Activated CD4-positive, CD25-positive, alpha-beta regulatory T cell treated with anti-CD3 and anti-CD28 coated beads, Interleukin-2, amount 50 U/mL, for 16 hours (primary cell): ENCODE measurements around the gene PIK3CD.
"Not testable (repeated sequence)": the region's sequence is repeated elsewhere in the genome, so short reads cannot be mapped to it uniquely, and the experiment has no call there.

Source experiments
- DNase-seq: peaks from one replicate; pipeline ENCODE4 v3.0.0-alpha.2; 2020; ENCODE audit warnings: low read depth, low spot score

Gene PIK3CD

GRCh38 chr1:9688599-9688998, 37.1 kb downstream of the PIK3CD start:
- DNase-seq: no peak

GRCh38 chr1:9689011-9689706, 37.6 kb downstream of the PIK3CD start:
- DNase-seq: peak; percentile 62

GRCh38 chr1:9689971-9690381, 38.4 kb downstream of the PIK3CD start:
- no peak for DNase-seq

GRCh38 chr1:9690440-9691107, 39.0 kb downstream of the PIK3CD start:
- no peak for DNase-seq

GRCh38 chr1:9691108-9691445, 39.5 kb downstream of the PIK3CD start:
- no peak for DNase-seq

- DNase-seq: no peak
Measured at GRCh38 chr1:9691691-9692090, 40.2 kb downstream of the PIK3CD start.

GRCh38 chr1:9696793-9697192, 45.3 kb downstream of the PIK3CD start:
- DNase-seq: no peak

GRCh38 chr1:9699361-9699760, 47.8 kb downstream of the PIK3CD start:
- no peak for DNase-seq

- no peak for DNase-seq
Measured at GRCh38 chr1:9700340-9700739, 48.8 kb downstream of the PIK3CD start.

- DNase-seq: no peak
Measured at GRCh38 chr1:9701665-9702064, 50.1 kb downstream of the PIK3CD start.

GRCh38 chr1:9703165-9703509, 51.6 kb downstream of the PIK3CD start:
- no peak for DNase-seq

- DNase-seq: no peak
Measured at GRCh38 chr1:9703681-9704080, 52.1 kb downstream of the PIK3CD start.

- no peak for DNase-seq
Measured at GRCh38 chr1:9705337-9706093, 54.0 kb downstream of the PIK3CD start.

- DNase-seq: no peak
Measured at GRCh38 chr1:9706178-9706577, 54.6 kb downstream of the PIK3CD start.

GRCh38 chr1:9710037-9710436, 58.5 kb downstream of the PIK3CD start:
- no peak for DNase-seq

GRCh38 chr1:9711466-9712020, 60.0 kb downstream of the PIK3CD start:
- no peak for DNase-seq

GRCh38 chr1:9712767-9713166, 61.2 kb downstream of the PIK3CD start:
- DNase-seq: not testable (repeated sequence)

GRCh38 chr1:9714257-9714718, 62.8 kb downstream of the PIK3CD start:
- no peak for DNase-seq

- DNase-seq: no peak
Measured at GRCh38 chr1:9715536-9716226, 64.2 kb downstream of the PIK3CD start.

GRCh38 chr1:9716404-9717192, 65.1 kb downstream of the PIK3CD start:
- no peak for DNase-seq
